Choroid plexus epithelial cell (primary cell): Measurements from ENCODE around the gene BCAT1.

ENCODE experiments used
- DNase-seq: peaks from one replicate; pipeline ENCODE4 v3.0.0-alpha.2; 2010; ENCODE audit warnings: low read depth
- H3K4me3 ChIP-seq: 2 replicates; pipeline ENCODE4 v1.5.1; 2011; ENCODE audit warnings: low read depth, mild to moderate bottlenecking, control low read depth, low read length, moderate library complexity
- TF ChIP-seq, protein P1 (sequence below): conservative IDR thresholded peaks from 2 replicates; pipeline ENCODE4 v1.5.1; 2011; ENCODE audit warnings: low read depth, mild to moderate bottlenecking, control low read depth, inconsistent platforms, low read length, moderate library complexity

The BCAT1 gene

DNA sequence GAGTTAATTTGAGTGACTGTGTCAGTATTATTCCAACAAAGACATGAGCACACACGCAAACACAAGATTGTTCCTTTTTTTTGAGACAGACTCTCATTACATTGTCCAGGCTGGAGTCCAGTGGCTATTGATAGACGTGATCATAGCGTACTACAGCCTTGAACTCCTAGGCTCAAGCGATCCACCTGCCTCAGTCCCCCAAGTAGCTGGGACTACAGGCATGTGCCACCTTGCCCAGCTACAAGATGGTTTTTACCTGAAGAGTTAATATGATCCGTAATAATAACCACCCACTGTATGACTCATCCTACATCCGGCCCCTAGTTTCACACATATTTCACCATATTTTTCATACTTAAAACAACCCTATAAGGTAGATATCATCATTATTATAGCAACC, 26.8 kb downstream of the BCAT1 start:
- TF ChIP-seq, protein P1, sequence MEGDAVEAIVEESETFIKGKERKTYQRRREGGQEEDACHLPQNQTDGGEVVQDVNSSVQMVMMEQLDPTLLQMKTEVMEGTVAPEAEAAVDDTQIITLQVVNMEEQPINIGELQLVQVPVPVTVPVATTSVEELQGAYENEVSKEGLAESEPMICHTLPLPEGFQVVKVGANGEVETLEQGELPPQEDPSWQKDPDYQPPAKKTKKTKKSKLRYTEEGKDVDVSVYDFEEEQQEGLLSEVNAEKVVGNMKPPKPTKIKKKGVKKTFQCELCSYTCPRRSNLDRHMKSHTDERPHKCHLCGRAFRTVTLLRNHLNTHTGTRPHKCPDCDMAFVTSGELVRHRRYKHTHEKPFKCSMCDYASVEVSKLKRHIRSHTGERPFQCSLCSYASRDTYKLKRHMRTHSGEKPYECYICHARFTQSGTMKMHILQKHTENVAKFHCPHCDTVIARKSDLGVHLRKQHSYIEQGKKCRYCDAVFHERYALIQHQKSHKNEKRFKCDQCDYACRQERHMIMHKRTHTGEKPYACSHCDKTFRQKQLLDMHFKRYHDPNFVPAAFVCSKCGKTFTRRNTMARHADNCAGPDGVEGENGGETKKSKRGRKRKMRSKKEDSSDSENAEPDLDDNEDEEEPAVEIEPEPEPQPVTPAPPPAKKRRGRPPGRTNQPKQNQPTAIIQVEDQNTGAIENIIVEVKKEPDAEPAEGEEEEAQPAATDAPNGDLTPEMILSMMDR: no peak
- peak; percentile 51 for DNase-seq
- no peak overlapping the region for H3K4me3 ChIP-seq

DNA sequence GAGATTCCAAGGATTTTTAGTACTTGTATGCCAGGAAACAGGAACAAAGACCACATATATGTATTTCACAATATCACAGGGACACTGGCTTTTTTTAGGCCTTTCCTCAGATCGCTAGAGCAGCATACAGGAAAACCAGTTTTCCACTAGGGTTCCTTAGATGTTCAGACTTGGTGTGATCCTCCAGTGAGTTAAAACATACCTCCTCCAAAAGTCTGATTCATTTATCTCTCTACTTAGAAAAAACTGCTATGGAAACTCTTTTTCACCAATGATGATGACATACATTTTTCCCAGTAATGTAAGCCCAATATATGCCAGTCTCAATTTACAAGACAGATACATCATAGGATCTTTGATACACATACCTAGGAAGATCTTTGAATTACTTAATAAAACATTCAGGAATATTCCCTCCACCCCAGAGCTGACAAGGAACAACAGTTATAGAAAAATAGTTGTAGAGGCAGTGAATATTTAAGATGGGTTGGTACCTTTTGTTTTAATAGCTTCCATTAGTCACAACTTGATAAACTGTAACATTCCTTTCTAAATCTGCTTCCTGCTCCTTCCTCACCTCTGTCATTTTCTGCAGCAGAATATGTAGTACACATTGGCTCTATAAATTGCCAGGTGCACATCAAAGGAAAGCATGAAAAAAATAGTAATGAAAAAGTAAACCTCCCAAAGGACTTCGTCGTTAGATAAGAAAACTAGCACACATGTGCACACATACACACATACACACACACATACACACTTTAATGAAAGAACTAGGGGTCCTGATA, 27.5 kb downstream of the BCAT1 start:
- peak; percentile 51 for DNase-seq
- TF ChIP-seq, protein P1: no peak
- no peak overlapping the region for H3K4me3 ChIP-seq

- TF ChIP-seq, protein P1: no peak
- no peak for DNase-seq
- no peak overlapping the region for H3K4me3 ChIP-seq
Measured at GRCh38 chr12:24920141-24920540, 28.8 kb downstream of the BCAT1 start.

DNA sequence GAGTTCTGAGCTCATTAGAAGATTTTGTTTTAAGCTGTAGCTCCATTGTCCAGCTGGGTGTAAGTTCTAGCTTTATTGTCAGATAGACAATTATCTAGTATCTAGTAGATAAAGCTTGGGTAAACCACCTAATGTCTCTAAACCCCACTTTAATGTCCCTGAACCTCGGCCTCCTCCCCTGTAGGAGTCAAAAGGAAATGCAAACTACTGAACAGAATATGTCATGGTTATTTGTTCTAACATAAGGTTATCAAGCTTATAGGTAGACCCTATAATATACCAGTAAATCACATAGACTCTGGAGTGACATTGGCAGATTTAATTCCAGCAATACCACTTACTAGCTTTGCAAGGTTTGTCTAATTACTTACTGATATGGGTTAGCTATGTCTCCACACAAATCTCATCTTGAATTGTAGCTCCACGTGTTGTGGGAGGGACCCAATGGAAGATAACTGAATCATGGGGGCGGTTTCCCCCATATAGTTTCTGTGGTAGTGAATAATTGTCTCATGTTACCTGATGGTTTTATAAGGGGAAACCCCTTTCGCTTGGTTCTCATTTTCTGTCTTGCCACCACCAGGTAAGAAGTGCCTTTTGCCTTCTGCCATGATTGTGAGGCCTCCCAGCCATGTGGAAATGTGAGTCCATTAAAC, 29.4 kb downstream of the BCAT1 start:
- H3K4me3 ChIP-seq: no peak overlapping the region
- TF ChIP-seq, protein P1: no peak
- no peak for DNase-seq

- no peak overlapping the region for H3K4me3 ChIP-seq
- TF ChIP-seq, protein P1: no peak
Measured at GRCh38 chr12:24918596-24918995, 30.3 kb downstream of the BCAT1 start.

DNA sequence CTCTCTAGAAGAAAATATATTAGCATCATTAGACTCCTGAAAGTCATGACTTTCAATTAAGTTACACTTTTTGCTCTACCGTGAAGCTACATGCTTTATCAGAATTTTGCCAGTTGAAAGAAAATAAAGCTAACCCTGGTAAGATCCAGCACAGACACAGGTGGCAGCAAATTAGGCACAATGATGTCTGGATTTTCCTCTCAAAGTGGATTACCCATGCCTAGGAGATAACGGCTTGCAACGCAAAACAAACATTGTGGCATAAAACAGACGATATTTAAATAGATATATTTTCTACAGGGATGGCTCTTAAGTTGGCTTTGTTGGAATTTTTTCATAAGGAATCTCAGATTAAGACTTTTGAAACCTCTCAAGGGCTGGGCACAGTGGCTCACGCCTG, 33.4 kb downstream of the BCAT1 start:
- TF ChIP-seq, protein P1: no peak
- no peak overlapping the region for H3K4me3 ChIP-seq
- DNase-seq: no peak

More at GRCh38 chr12:24918596-24918995, 30.3 kb downstream of the BCAT1 start:
- no peak for DNase-seq
